Naive thymus-derived CD4-positive, alpha-beta T cell (primary cell): ENCODE results near the gene EXT2. TPM values are rescaled to one million over a fixed set of nuclear protein-coding genes. Genes with fewer than 3 reads are reported as not detected.

ENCODE experiments used
- ATAC-seq: fragments of 150-1000 bp; cut with Tn5 transposase; 2 replicates; pipeline ENCODE4 v1.10.0; 2021; ENCODE audit warnings: mild to moderate bottlenecking, moderate library complexity
- CTCF ChIA-PET: fragments of 350-600 bp; sonication (Branson Sonifier 250); formaldehyde crosslinking; loops from one replicate; lab custom pipeline; 2021; ENCODE audit warnings: antibody characterized with exemption; lab: Charles Lee
- POLR2A ChIA-PET: fragments of 350-600 bp; sonication (Branson Sonifier 250); formaldehyde crosslinking; loops from one replicate; lab custom pipeline; 2021; ENCODE audit warnings: antibody characterized with exemption, inconsistent platforms; lab: Charles Lee
- DNase-seq, 9 donors: peaks; one replicate each; pipeline versions ENCODE4 v3.0.0 to v3.0.0-alpha.2; 2020 to 2022; ENCODE audit warnings: mixed read lengths in 1 of 9
- H3K27ac ChIP-seq: one replicate; pipeline ENCODE4 v1.7.0; 2013; ENCODE audit warnings: mild to moderate bottlenecking, low read depth, low read length, moderate library complexity
- H3K27me3 ChIP-seq, 2 donors: one replicate each; pipeline ENCODE4 v1.7.0; 2013; ENCODE audit warnings: low read length in 2 of 2, mild to moderate bottlenecking in 2 of 2, moderate library complexity in 2 of 2; ENCODE audit not compliant: control insufficient read depth in 2 of 2, insufficient read depth in 2 of 2
- H3K36me3 ChIP-seq, 3 experiments: 1 replicate in 2 of 3; 2 replicates in 1 of 3; pipeline ENCODE4 v1.7.0; 2013; ENCODE audit warnings: low read length in 3 of 3, mild to moderate bottlenecking in 3 of 3, moderate library complexity in 1 of 3; ENCODE audit not compliant: insufficient read depth in 3 of 3, control insufficient read depth in 2 of 3
- H3K4me1 ChIP-seq, 2 donors: one replicate each; pipeline ENCODE4 v1.7.0; 2013; ENCODE audit warnings: low read length in 2 of 2, mild to moderate bottlenecking in 2 of 2, moderate library complexity in 1 of 2; ENCODE audit not compliant: control insufficient read depth in 2 of 2, insufficient read depth in 2 of 2
- H3K4me3 ChIP-seq: 2 replicates; pipeline ENCODE4 v1.7.0; 2013; ENCODE audit warnings: mild to moderate bottlenecking, low read length
- H3K9me3 ChIP-seq, 3 experiments: 1 replicate in 2 of 3; 2 replicates in 1 of 3; pipeline ENCODE4 v1.7.0; 2013; ENCODE audit warnings: low read length in 3 of 3; ENCODE audit not compliant: control insufficient read depth in 2 of 3
- H3K27ac Mint-ChIP-seq, 9 donors: one replicate each; pipeline ENCODE4 v1.8.0; 2020 to 2022; ENCODE audit warnings: mixed read lengths in 9 of 9, mild to moderate bottlenecking in 8 of 9, moderate library complexity in 5 of 9, inconsistent platforms in 2 of 9
- H3K27me3 Mint-ChIP-seq, 5 donors: one replicate each; pipeline ENCODE4 v1.8.0; 2021 to 2022; ENCODE audit warnings: mixed read lengths in 5 of 5, mild to moderate bottlenecking in 1 of 5
- H3K36me3 Mint-ChIP-seq, 5 donors: one replicate each; pipeline ENCODE4 v1.8.0; 2020 to 2022; ENCODE audit warnings: mixed read lengths in 5 of 5, mild to moderate bottlenecking in 3 of 5, inconsistent platforms in 1 of 5
- H3K4me1 Mint-ChIP-seq, 7 donors: one replicate each; pipeline ENCODE4 v1.8.0; 2020 to 2022; ENCODE audit warnings: mixed read lengths in 7 of 7, mild to moderate bottlenecking in 3 of 7, inconsistent platforms in 1 of 7
- H3K4me3 Mint-ChIP-seq, 10 donors: one replicate each; pipeline ENCODE4 v1.8.0; 2020 to 2022; ENCODE audit warnings: mild to moderate bottlenecking in 10 of 10, mixed read lengths in 10 of 10, moderate library complexity in 6 of 10, inconsistent platforms in 2 of 10
- H3K9me3 Mint-ChIP-seq, 11 donors: one replicate each; pipeline ENCODE4 v1.8.0; 2020 to 2022; ENCODE audit warnings: mixed read lengths in 11 of 11, mild to moderate bottlenecking in 4 of 11, inconsistent platforms in 1 of 11, moderate library complexity in 1 of 11
- intact Hi-C, 2 donors: fragments of 100-400 bp; cut with micrococcal nuclease; formaldehyde crosslinking; loops; one replicate each; pipeline ENCODE4 v1.15.1; 2023
- polyA plus RNA-seq, 2 donors: library from polyadenylated mRNA; unstranded; fragments of 300-500 nt; fragmentation: Illumina TruSeq; gene quantifications; one replicate each; pipeline ENCODE4 v1.2.3, GENCODE V29; 2021
- total RNA-seq, 6 experiments: library from RNA in 5 of 6; stranded (reverse) in 5 of 6; gene quantifications; 1 replicate in 5 of 6; 2 replicates in 1 of 6; pipeline ENCODE4 v1.2.3 and lab custom pipeline; 2021 to 2026

The EXT2 gene
- total and polyA plus RNA-seq, 7 experiments from 2014 or later, result 27.2 to 43.9 (median 31.5) TPM

- peaks cover 0 to 7% (median 0%) of the 10 kb centered on the region in 3 experiments for H3K36me3 ChIP-seq
- no peaks in the 10 kb centered on the region for H3K9me3 ChIP-seq
- peaks cover 6 to 12% of the 10 kb centered on the region in 2 donors for H3K4me1 ChIP-seq
- DNase-seq (no peak), ATAC-seq (no peak)
- CTCF ChIA-PET, result interaction anchor here (1.2 kb wide), 1 partner anchor 27 kb away, joined by 10 read pairs; the partner anchor contains the start of gene EXT2
- Mint-ChIP-seq H3K27me3 (no peaks in the 10 kb centered on the region), H3K4me3 (peak overlapping the region in 1 of 10 donors; percentile 4), H3K4me1 (peaks cover 12 to 53% (median 26%) of the 10 kb centered on the region in 7 donors), H3K36me3 (peaks cover 0 to 26% (median 15%) of the 10 kb centered on the region in 5 donors), H3K27ac (peak overlapping the region in 2 of 9 donors; percentile 18 to 97), H3K9me3 (no peaks in the 10 kb centered on the region)
- no peak overlapping the region for H3K27ac ChIP-seq
- no peaks in the 10 kb centered on the region for H3K27me3 ChIP-seq
- intact Hi-C loops, result loop anchor here (5.0 to 10.0 kb wide), 3 partner anchors 173 to 1289 kb away; partner anchors contain the start of gene TTC17 (in 1 of the 2)
- POLR2A ChIA-PET, result no interaction called here
- H3K4me3 ChIP-seq, result no peak overlapping the region
Observed at GRCh38 chr11:44068180-44068579, 27.3 kb upstream of the EXT2 start.

GRCh38 chr11:44071157-44071556, 24.3 kb upstream of the EXT2 start:
- POLR2A ChIA-PET, result no interaction called here
- Histone ChIP-seq H3K4me3 (no peak overlapping the region), H3K27ac (no peak overlapping the region), H3K36me3 (peaks cover 0 to 25% (median 0%) of the 10 kb centered on the region in 3 experiments), H3K27me3 (no peaks in the 10 kb centered on the region), H3K9me3 (no peaks in the 10 kb centered on the region), H3K4me1 (peaks cover 0 to 8% of the 10 kb centered on the region in 2 donors)
- peaks cover 0 to 51% (median 23%) of the 10 kb centered on the region in 5 donors for H3K36me3 Mint-ChIP-seq
- no peaks in the 10 kb centered on the region for H3K27me3 Mint-ChIP-seq
- no peaks in the 10 kb centered on the region for H3K9me3 Mint-ChIP-seq
- CTCF ChIA-PET, result interaction anchor here (1.6 kb wide), 1 partner anchor 22 kb away, joined by 5 read pairs; no protein-coding TSS in a partner anchor
- ATAC-seq (no peak), DNase-seq (no peak)
- peaks cover 11 to 34% (median 21%) of the 10 kb centered on the region in 7 donors for H3K4me1 Mint-ChIP-seq
- H3K27ac Mint-ChIP-seq, result no peak overlapping the region
- intact Hi-C loops, result no loop called here
- no peak overlapping the region for H3K4me3 Mint-ChIP-seq

GRCh38 chr11:44072757-44073658, 22.5 kb upstream of the EXT2 start:
- H3K36me3 Mint-ChIP-seq, result peaks cover 0 to 67% (median 27%) of the 10 kb centered on the region in 5 donors
- CTCF ChIA-PET, result no interaction called here
- Histone ChIP-seq H3K27me3 (no peaks in the 10 kb centered on the region), H3K4me1 (no peaks in the 10 kb centered on the region), H3K27ac (no peak overlapping the region), H3K9me3 (no peaks in the 10 kb centered on the region), H3K36me3 (peaks cover 0 to 41% (median 0%) of the 10 kb centered on the region in 3 experiments), H3K4me3 (no peak overlapping the region)
- no peaks in the 10 kb centered on the region for H3K27me3 Mint-ChIP-seq
- DNase-seq (no peak), ATAC-seq (no peak)
- POLR2A ChIA-PET, result interaction anchor here (0.5 to 1.0 kb wide), 2 partner anchors 17 to 24 kb away, joined by 3 read pairs; no protein-coding TSS in a partner anchor
- peaks cover 0 to 19% (median 9%) of the 10 kb centered on the region in 7 donors for H3K4me1 Mint-ChIP-seq
- no peaks in the 10 kb centered on the region for H3K9me3 Mint-ChIP-seq
- peak overlapping the region in 1 of 9 donors; percentile 62 for H3K27ac Mint-ChIP-seq
- H3K4me3 Mint-ChIP-seq, result no peak overlapping the region
- intact Hi-C loops, result no loop called here

GRCh38 chr11:44078794-44079193, 16.7 kb upstream of the EXT2 start:
- Mint-ChIP-seq H3K27ac (no peak overlapping the region), H3K4me1 (peaks cover 0 to 3% (median 0%) of the 10 kb centered on the region in 7 donors), H3K36me3 (peaks cover 4 to 83% (median 52%) of the 10 kb centered on the region in 5 donors), H3K27me3 (no peaks in the 10 kb centered on the region), H3K4me3 (no peak overlapping the region), H3K9me3 (peaks cover 0 to 1% (median 0%) of the 10 kb centered on the region in 11 donors)
- Histone ChIP-seq H3K36me3 (peaks cover 0 to 41% (median 0%) of the 10 kb centered on the region in 3 experiments), H3K4me1 (no peaks in the 10 kb centered on the region), H3K4me3 (no peak overlapping the region), H3K27ac (no peak overlapping the region), H3K27me3 (no peaks in the 10 kb centered on the region), H3K9me3 (no peaks in the 10 kb centered on the region)
- intact Hi-C loops, result no loop called here
- ATAC-seq (no peak), DNase-seq (no peak)
- ChIA-PET POLR2A (no interaction called here), CTCF (no interaction called here)

GRCh38 chr11:44079376-44079775, 16.1 kb upstream of the EXT2 start:
- CTCF ChIA-PET, result no interaction called here
- H3K27ac Mint-ChIP-seq, result no peak overlapping the region
- H3K9me3 Mint-ChIP-seq, result peaks cover 0 to 6% (median 0%) of the 10 kb centered on the region in 11 donors

GRCh38 chr11:44080951-44081350, 14.5 kb upstream of the EXT2 start:
- intact Hi-C loops, result no loop called here
- CTCF ChIA-PET, result interaction anchor here (1.1 kb wide), 1 partner anchor 13 kb away, joined by 3 read pairs; no protein-coding TSS in a partner anchor

More at GRCh38 chr11:44079376-44079775, 16.1 kb upstream of the EXT2 start:
- intact Hi-C loops, result no loop called here
- no peak overlapping the region for H3K4me3 ChIP-seq
- POLR2A ChIA-PET, result no interaction called here
- no peaks in the 10 kb centered on the region for H3K9me3 ChIP-seq
- H3K4me1 ChIP-seq, result no peaks in the 10 kb centered on the region
- Mint-ChIP-seq H3K36me3 (peaks cover 4 to 83% (median 56%) of the 10 kb centered on the region in 5 donors), H3K4me3 (no peak overlapping the region), H3K4me1 (peaks cover 0 to 2% (median 0%) of the 10 kb centered on the region in 7 donors), H3K27me3 (no peaks in the 10 kb centered on the region)
- H3K27me3 ChIP-seq, result no peaks in the 10 kb centered on the region
- DNase-seq, result no peak
- no peak for ATAC-seq
- H3K36me3 ChIP-seq, result peaks cover 0 to 39% (median 0%) of the 10 kb centered on the region in 3 experiments
- no peak overlapping the region for H3K27ac ChIP-seq

More at GRCh38 chr11:44080951-44081350, 14.5 kb upstream of the EXT2 start:
- peaks cover 0 to 32% (median 0%) of the 10 kb centered on the region in 3 experiments for H3K36me3 ChIP-seq
- no peak overlapping the region for H3K27ac ChIP-seq
- Mint-ChIP-seq H3K4me3 (no peak overlapping the region), H3K27me3 (no peaks in the 10 kb centered on the region), H3K36me3 (peaks cover 4 to 77% (median 58%) of the 10 kb centered on the region in 5 donors), H3K27ac (no peak overlapping the region), H3K4me1 (no peaks in the 10 kb centered on the region), H3K9me3 (peaks cover 0 to 17% (median 5%) of the 10 kb centered on the region in 11 donors)
- DNase-seq (no peak), ATAC-seq (no peak)
- no peaks in the 10 kb centered on the region for H3K4me1 ChIP-seq
- H3K9me3 ChIP-seq, result no peaks in the 10 kb centered on the region
- no peak overlapping the region for H3K4me3 ChIP-seq
- POLR2A ChIA-PET, result interaction anchor here (0.6 kb wide), 1 partner anchor 768 kb away, joined by 3 read pairs; no protein-coding TSS in a partner anchor
- no peaks in the 10 kb centered on the region for H3K27me3 ChIP-seq
